GM19328 (cell line): ENCODE data around the gene ARL15.
A peak's percentile ranks its signal among the peaks of the same experiment; 100 is the strongest.

Source experiments
- ATAC-seq: cut with Tn5 transposase; IDR thresholded peaks from one replicate; pipeline ENCODE4 v1.9.1; 2021; ENCODE audit warnings: mild to moderate bottlenecking, moderate library complexity; ENCODE audit not compliant: unreplicated experiment

Gene ARL15

DNA sequence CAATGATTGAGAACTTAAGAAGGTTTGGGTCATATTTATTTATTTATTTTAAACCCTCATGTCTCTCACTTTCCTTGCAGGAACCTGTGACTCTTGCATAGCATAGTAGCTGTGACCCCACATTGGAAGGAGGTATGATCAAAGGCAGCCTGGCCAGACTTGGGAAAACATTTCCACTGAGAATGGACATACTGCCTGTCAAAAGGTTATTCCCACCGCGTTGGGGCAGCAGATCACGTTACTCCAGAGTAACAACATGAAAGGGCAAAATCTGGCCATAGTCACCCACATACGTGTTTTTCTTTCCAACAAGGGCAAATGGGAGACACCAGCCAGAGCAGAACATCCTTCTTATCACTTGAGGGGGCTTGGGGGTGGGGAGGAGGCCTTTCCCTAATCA, 95.7 kb downstream of the ARL15 start:
- ATAC-seq, result no peak

- ATAC-seq, result no peak
Measured at GRCh38 chr5:54212331-54212730, 98.0 kb downstream of the ARL15 start.

DNA sequence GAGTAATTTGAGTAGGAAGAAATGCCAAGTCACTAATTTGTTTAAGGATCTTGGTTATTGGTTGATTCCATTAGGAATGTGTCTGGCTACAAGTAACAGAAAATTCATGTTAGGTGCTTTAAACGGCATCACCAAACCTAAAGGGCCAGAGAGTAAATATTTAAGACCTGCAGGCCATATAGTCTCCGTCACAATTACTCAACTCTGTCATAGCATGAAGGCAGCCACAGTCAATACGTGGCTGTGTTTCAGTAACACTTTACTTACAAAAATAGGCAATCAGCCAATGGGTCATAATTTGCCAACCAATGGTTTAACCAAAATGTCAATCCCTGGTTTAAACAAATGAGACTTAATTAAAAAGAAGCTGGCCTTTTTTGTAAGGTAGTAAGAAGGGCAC, 98.5 kb downstream of the ARL15 start:
- ATAC-seq, result no peak

GRCh38 chr5:54207566-54207965, 102.8 kb downstream of the ARL15 start:
- ATAC-seq, result no peak

- peak; percentile 78 for ATAC-seq
Measured at GRCh38 chr5:54206580-54207229, 103.7 kb downstream of the ARL15 start.

- ATAC-seq, result no peak
Measured at GRCh38 chr5:54205918-54206317, 104.5 kb downstream of the ARL15 start.

GRCh38 chr5:54205453-54205852, 104.9 kb downstream of the ARL15 start:
- no peak for ATAC-seq

DNA sequence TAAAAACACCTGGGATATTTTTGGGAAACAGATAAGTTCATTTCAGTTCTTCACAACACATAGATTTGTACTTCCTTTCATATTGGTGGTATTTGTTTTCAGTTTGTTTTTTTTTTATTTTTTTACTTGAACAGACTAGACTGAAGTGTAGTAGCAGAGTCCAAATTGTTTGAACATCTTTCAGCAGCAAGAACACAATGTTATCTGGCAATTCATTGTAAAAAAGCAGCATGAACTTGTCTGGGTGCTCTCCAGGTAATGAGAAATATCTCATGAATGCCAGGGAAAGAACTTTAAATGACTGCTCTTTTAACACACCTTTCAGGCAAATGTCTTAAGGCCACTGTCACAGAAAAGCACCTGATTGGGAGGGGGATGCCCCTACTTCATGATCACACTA, 113.4 kb downstream of the ARL15 start:
- no peak for ATAC-seq

GRCh38 chr5:54195701-54196100, 114.7 kb downstream of the ARL15 start:
- no peak for ATAC-seq

GRCh38 chr5:54194318-54194717, 116.1 kb downstream of the ARL15 start:
- ATAC-seq, result no peak

GRCh38 chr5:54187694-54188093, 122.7 kb downstream of the ARL15 start:
- no peak for ATAC-seq

DNA sequence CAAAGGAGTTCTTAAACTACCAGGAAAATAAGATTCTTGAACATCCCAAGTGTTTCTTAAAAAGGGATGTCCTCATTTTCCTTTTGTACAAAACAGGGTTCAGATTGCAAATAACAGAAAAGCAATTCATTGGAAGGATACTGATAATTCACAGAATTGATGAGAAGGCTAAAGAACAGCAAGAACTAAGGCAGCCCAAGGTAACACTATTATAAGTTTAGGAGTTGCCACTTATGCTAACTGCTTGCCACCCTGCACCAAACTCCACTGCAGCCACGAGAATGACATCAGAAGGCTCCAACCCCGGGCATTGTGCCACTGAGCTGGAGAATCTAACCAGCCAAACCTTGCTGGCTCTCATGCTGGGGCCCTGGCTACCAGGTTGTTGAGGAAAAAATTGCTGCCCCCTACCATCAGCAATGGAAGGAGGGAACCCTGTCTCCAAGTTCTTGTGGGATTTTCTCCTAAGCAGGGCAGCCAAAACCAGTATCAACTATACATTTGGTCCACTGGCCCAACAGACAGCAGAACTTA, 123.4 kb downstream of the ARL15 start:
- ATAC-seq, result no peak

GRCh38 chr5:54186108-54186507, 124.3 kb downstream of the ARL15 start:
- ATAC-seq, result no peak

DNA sequence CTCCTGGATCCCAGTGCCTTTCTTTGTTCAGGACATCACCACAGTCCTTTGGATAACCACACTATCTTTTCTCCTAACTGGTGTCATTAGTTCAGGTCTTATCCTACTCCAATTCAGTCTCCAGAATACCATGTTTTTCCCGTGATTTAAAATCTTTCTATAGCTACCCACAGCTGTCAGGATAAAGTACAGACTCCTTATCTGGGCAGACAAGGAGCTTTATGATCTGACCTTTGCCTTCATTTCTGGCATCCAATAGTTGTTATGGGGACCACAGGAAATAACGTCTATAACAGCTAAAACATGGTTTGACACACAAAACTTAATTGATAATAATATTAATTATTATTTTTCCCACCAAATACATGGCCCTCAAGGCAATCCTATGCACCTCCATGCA, 125.6 kb downstream of the ARL15 start:
- ATAC-seq, result no peak

DNA sequence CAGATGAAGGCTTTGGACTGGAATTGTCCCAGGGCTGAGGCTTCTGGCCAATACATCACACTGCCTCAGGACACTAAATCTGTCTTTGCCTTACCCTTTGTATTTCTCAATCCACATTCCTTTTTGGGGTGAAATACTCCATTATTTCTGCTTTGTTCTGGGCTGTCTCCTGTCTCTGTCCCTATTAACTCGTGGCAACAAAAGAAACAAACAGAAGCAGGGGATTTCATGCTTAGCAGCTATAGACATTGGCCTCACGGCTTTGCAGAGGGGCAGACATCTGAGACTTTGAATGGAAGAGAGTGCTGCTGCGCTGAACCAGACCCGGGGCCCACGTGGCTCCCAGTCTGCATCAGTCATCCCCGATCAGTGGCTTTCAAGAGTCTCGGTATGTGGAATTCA, 129.7 kb downstream of the ARL15 start:
- ATAC-seq, result no peak

GRCh38 chr5:54178991-54179390, 131.4 kb downstream of the ARL15 start:
- ATAC-seq, result no peak

- no peak for ATAC-seq
Measured at GRCh38 chr5:54178207-54178606, 132.2 kb downstream of the ARL15 start.

GRCh38 chr5:54177058-54177457, 133.3 kb downstream of the ARL15 start:
- ATAC-seq, result no peak

GRCh38 chr5:54176066-54176830, 134.1 kb downstream of the ARL15 start:
- no peak for ATAC-seq

DNA sequence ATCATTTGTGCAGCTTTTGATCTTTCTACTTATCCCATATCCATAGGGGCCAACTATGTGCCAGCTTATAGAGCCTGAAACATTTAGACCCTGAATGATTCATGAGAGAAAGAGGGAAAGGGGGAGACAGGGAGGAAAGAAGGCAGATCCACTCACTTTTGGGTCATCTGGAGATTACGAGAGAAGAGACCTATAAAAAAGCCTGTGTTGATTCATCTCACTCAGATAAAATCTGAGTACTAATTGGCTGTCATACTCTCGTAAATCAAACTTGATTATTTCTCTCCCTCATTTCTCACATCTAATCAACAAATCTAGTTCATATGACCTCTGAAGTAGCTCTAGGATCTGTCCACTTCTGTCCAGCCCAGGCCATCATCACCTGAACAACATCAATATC, 137.1 kb downstream of the ARL15 start:
- no peak for ATAC-seq

DNA sequence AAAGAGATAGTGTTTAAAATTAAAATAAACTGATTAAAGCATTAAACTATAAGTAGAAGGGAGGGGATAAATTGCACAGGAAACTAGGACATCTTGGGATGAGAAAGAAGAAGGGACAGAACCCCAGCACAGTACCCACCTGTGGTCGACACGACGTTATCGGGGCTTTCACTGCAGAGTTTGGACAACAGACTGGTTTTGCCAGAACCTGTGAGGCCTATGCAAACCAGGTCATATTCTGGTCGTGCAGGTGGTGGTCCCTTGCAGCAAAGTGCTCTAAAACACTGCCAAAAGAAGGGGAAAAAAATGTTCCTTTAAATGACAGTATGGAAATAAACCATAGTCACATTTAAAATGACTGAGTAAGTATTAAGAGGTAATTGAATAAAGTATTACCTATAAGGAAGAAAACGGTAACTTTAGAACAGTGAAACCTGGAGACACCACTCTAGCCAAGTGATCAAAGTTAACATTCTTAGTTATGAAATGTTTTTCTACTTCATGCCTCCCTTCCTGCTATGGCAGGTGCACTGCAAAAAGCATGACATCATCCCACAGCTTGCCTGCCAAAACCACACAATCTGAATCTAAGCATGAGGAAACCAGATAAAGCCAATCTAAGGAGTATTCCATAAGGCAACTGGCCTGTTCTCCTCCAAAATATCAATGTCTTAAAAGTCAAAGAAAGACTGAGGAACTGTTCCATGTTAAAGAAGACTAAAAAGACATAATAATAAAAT, 138.6 kb downstream of the ARL15 start:
- peak; percentile 59 for ATAC-seq

GRCh38 chr5:54165687-54166086, 144.7 kb downstream of the ARL15 start:
- no peak for ATAC-seq
